ENCODE data around the gene RPRML.
"Not testable (repeated sequence)": the region's sequence is repeated elsewhere in the genome, so short reads cannot be mapped to it uniquely, and the experiment has no call there.

Gene RPRML

GRCh38 chr17:46975287-46975686 lies 3.8 kb downstream of the RPRML start:
- DNase-seq: no peak

GRCh38 chr17:46974086-46974485 lies 5.0 kb downstream of the RPRML start:
- DNase-seq: no peak

GRCh38 chr17:46972346-46972745 lies 6.7 kb downstream of the RPRML start:
- no peak for DNase-seq

GRCh38 chr17:46971647-46972300 lies 7.3 kb downstream of the RPRML start:
- no peak for DNase-seq

GRCh38 chr17:46968896-46969295 lies 10.2 kb downstream of the RPRML start:
- DNase-seq: no peak

- no peak for DNase-seq
These were observed 10.7 kb downstream of the RPRML start for GRCh38 chr17:46968224-46968834.

- no peak for DNase-seq
These were observed 14.5 kb downstream of the RPRML start for GRCh38 chr17:46964315-46965265.

GRCh38 chr17:46963571-46963970 lies 15.5 kb downstream of the RPRML start:
- no peak for DNase-seq

- DNase-seq: no peak
These were observed 16.7 kb downstream of the RPRML start for GRCh38 chr17:46962374-46962790.

- no peak for DNase-seq
These were observed 18.9 kb downstream of the RPRML start for GRCh38 chr17:46960152-46960551.

GRCh38 chr17:46958041-46958591 lies 20.9 kb downstream of the RPRML start:
- no peak for DNase-seq

GRCh38 chr17:46953191-46953590 lies 25.9 kb downstream of the RPRML start:
- DNase-seq: not testable (repeated sequence)

GRCh38 chr17:46952115-46952514 lies 26.9 kb downstream of the RPRML start:
- no peak for DNase-seq

- no peak for DNase-seq
These were observed 27.3 kb downstream of the RPRML start for GRCh38 chr17:46951706-46952105.

- no peak for DNase-seq
These were observed 27.9 kb downstream of the RPRML start for GRCh38 chr17:46950997-46951621.

- DNase-seq: no peak
These were observed 28.6 kb downstream of the RPRML start for GRCh38 chr17:46950342-46950996.

GRCh38 chr17:46949291-46950174 lies 29.5 kb downstream of the RPRML start:
- no peak for DNase-seq

- DNase-seq: no peak
These were observed 30.5 kb downstream of the RPRML start for GRCh38 chr17:46948544-46948943.

GRCh38 chr17:46947216-46947615 lies 31.8 kb downstream of the RPRML start:
- no peak for DNase-seq

GRCh38 chr17:46944931-46945330 lies 34.1 kb downstream of the RPRML start:
- no peak for DNase-seq
